Measurements from ENCODE around the gene DHFR.

Gene DHFR

DNA sequence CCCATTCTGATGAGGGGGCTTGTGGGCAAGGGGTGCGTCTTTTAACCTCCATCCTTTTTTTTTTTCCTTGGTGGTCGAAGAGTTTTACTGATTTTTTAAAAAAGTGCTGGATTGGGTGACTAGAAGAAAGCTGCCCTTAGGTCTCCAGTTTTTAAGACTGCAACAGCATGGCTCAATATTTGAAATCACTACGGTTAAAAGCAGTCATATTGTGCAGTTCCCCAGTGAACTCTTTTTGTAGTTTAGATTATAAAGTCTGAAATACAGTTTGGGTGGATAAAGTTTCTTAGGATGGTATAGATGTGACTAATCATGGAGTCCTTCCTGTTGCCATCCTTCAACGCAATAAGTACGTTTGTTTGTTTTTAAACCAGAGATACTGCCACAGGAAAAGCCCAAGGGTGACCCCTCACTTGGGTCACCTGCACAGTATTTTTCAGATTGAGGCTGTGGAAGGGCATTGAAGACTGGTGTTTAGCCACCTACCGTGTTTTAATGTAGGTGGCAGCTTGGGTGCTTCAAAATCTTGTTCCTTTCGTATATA, 520 bp upstream of the DHFR start:
- no peak for DNase-seq

DNA sequence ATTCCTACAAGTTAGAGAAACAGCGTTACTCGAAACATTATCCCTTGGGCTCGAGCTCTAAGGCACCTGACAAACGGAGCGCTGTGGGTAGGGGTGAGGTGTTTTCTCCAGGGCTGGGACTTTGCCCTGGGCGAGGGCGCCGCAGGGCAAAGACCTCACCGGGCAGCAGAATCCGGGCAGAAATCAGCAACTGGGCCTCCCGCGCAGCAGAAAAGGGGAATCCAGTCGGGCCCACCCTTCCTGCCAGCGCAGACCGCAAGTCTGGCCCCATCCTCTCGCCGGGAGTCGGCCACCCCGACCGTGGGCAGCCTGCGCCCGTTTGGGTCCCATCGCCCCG, 761 bp downstream of the DHFR start:
- DNase-seq = no peak

GRCh38 chr5:80653502-80653901, 1.3 kb downstream of the DHFR start:
- no peak for DNase-seq

DNA sequence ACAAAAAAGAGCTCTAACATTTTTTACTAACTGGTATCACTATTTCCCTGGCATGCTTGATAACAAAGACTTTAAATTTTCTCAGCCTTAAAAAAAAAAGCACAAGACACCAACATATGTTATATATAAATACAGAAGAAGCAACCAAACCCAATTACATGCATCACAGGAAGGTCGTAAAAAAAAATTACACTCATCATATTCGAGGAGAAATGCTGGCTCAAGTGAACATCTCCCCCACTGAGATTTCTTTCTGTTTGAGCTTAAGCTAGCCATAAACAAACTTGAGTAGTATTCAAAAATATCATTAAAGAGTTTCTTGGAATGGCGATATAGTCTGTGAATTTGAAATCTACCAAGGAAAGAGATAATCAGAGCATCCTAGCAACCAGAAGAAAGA, 7.9 kb downstream of the DHFR start:
- no peak for DNase-seq

- DNase-seq = no peak
These were observed 9.9 kb downstream of the DHFR start for GRCh38 chr5:80644900-80645299.

DNA sequence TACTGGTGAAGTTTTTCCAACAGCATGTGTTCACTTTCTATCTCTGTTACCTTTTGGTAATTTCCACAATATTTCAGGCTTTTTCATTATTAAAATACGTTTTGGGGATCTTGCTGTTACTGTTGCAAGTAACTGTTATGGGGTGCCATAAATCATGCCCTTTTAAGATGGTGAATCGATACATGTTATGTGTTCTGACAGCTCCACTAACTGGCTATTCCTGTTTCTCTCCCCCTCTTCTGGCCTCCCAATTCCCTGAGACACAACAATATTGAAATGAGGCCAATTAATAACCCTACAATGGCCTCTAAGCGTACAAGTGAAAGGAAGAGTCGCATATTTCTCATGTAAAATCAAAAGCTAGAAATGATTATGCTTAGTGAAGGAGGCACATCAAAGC, 13.4 kb downstream of the DHFR start:
- DNase-seq = no peak

GRCh38 chr5:80634193-80634592, 20.6 kb downstream of the DHFR start:
- DNase-seq = no peak

GRCh38 chr5:80632700-80633099, 22.1 kb downstream of the DHFR start:
- DNase-seq = no peak

GRCh38 chr5:80631278-80632259, 23.2 kb downstream of the DHFR start:
- no peak for DNase-seq

DNA sequence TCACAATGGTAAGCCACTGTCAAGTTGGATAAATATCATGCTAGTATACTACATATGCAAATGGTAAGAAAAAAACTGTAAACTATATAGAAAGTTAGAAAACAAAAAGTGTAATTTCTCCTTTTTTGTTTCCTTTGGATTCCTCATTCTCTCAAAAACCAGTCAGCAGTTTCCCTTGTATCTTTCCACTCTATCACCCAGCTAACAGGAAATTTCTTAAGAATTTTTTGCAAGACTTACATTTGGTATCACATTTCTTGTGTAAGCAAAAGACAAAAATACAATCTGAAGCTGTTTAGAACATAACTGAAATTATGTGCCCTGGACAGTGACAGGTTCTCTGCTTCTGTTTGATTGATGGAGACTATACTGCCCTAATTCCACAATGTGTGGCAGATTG, 25.5 kb downstream of the DHFR start:
- DNase-seq = no peak

DNA sequence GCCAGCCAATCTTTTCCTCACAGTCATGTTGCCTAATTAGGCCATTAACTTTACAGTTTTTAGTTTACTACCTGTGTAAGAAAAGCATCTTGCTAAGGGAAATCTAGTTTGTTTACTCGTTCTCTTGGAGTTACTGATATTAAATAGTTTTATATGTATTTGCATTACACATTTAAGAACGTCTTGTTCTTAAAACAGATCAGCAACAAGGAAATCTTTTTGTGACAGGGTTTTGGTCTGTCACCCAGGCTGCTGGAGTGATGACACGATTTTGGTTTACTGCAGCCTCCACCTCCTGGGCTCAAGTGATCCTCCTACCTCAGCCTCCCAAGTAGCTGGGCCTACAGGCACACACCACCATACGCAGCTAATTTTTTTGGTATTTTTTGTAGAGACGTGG, 29.6 kb downstream of the DHFR start:
- no peak for DNase-seq

DNA sequence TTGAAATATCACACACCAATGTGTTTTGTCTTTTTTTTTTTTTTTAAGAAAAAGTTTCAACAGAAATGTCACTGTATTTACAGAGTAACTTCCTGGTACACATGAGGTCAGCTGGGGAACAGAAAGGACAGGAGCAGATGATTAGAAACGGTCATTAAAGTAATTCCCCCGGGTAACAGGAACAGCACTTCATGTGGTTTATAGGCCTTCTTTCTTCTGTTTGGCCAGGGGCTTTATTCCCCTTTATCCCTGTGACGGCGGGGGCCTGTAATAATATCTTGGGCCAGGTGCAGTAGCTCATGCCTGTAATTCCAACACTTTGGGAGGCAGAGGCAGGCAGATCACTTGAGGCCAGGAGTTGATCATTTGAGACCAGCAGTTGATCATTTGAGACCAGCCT, 30.8 kb downstream of the DHFR start:
- DNase-seq = no peak

- no peak for DNase-seq
These were observed 32.0 kb downstream of the DHFR start for GRCh38 chr5:80622756-80623155.

DNA sequence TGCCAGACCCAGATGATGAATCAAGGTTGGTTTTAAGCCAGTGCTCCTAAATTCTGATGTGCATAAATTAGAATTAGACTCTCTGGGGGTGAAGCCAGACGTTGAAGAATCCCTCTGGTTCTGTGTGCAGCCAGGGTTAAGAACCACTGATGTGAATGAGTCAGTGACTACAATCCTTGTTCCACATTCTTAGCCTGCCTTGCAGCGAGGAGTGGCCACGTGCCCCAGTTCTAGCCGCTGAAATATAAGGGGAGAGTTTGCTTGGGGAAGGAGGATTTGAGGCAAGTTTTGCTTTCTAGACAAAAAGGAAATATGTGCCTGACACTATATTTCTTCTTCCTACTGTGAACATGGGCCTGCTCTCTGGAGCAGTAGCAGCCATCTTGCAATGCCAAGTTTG, 34.6 kb downstream of the DHFR start:
- no peak for DNase-seq

DNA sequence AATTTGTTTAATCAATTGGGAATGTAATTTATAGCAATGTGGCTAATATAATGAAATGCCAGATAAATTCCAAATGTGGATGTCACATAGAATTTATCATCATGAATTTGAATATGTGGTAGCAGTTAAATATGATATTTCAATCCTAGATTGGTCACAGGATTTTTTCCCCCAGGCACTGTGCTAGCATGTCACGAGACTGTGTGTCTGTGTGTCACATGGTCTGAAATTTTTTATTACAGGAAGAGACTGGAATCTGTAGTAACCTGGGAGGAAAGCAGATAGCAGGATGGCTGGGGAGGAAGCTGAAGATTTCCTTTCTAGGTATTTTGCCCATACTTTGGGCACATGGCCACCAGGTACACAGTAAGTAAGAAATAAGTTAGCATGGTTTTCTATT, 35.7 kb downstream of the DHFR start:
- no peak for DNase-seq

DNA sequence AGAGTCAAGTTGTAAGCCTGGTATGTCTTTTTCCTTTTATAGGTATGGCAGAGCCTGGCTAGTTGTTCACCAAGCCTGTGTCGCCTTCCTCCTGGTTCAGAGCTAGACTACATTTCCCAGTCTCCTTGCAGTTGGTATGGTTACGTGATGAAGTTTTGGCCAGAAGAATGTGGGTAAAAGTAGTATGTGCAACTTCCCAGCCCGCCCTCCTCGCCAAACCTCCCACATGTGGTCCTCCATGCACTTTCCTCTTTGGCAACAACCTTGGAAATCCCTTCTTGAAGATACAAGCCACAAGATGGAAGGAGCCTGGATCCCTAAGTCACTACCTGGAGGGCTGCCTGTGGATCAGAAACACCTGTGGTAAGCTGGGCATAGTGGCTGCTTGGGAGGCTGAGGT, 36.3 kb downstream of the DHFR start:
- no peak for DNase-seq

DNA sequence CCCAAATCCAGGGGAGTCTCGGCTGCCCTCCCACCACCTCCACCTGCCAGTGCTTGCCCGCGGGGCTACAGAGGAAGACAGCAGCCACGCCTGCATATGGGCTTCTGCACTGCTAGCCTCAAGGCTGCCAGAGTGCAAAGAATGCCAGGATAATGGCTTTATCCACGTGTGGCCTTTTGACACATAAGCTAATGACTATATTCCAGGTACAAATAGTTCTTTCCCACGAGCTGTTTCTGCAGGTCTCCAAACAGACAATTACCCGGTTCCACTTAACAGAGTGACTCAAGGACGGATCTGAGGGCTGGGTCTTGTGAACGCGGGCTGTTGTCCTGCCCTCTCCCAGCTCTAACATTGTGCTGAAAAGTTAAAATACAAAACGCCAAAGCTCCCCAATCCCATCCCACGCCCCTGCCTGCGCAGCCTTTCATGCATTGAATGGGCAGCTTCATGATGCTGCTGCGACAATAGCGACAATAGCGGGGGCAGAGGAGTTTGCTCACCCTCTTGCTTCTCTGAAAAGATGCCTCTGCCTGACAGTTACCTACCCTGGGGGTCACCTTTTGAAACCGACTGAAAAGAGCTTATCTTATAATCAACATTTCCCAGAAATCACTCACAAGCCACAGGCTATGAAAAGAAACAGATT, 39.4 kb downstream of the DHFR start:
- DNase-seq = peak in 1 of 56 donors; percentile 1

DNA sequence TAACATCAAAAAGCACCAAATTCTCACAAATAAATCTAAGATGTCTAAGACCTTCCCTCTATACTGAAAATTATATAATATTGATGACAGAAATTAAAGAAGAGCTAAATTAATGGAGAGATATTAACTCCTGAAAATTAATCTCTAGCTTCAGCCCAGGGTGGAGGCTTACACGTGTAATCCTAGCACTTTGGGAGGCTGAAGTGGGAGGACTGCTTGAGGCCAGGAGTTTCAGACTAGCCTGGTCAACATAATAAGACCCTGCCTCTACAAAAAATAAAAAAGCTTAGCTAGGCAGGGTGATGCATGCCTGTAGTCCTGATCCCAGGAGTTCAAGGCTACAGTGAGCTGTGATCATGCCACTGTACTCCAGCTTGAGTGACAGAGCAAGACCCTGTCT, 45.1 kb downstream of the DHFR start:
- no peak for DNase-seq

DNA sequence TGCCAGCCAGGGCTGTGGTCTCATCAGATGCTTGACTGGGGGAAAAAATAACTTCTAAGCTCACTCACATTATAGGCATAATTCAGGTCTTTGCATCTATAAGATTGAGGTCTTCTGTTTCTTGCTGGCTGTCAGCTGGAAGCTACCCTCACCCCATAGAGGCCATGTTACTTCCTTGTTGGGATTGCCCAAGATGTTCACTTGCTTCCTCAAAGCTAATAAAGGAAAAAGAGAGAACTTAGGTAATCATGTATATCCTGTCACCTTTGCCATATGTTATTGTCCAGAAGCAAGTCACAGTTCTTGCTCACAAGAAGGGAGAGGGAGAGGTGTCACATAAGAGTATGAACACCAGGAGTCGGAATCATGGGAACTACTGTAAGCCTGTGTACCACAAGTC, 46.1 kb downstream of the DHFR start:
- DNase-seq = no peak

- no peak for DNase-seq
These were observed 47.0 kb downstream of the DHFR start for GRCh38 chr5:80607832-80608231.

DNA sequence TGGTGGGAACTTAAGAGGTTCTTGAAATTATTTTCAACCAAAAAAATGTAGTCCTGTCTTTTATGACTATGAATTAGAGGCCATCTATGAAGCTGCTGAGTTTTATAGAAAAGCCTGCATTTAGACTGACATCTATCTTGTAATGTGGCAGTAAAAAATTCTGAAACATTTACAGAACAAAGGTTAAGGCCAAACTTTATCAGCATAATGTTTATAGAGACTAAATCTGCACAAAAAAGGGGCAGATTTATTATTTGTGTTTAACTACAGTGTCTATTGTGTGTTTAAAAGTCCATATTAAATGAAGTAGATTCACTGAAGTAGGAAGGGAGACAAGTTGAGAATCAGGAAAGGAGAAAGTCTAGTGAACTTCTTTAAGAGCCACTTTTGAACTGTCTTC, 47.4 kb downstream of the DHFR start:
- DNase-seq = no peak

- DNase-seq = no peak
These were observed 53.7 kb downstream of the DHFR start for GRCh38 chr5:80600943-80601693.
